Trophoblast cell (in vitro differentiated cells and primary cell): ENCODE results near the gene RHD.
"Not testable (repeated sequence)": the region's sequence is repeated elsewhere in the genome, so short reads cannot be mapped to it uniquely, and the experiment has no call there.

ENCODE experiments used
- DNase-seq, 2 donors: peaks; one replicate each; pipeline ENCODE4 v3.0.0-alpha.2; 2016
- H2AFZ ChIP-seq: 2 replicates; pipeline ENCODE4 v1.6.1; 2013; ENCODE audit warnings: low read length, moderate library complexity, mild to moderate bottlenecking; ENCODE audit not compliant: insufficient read depth, poor library complexity
- H2AK5ac ChIP-seq: 2 replicates; pipeline ENCODE4 v1.6.1; 2013; ENCODE audit warnings: mild to moderate bottlenecking, low read length
- H2BK120ac ChIP-seq: 2 replicates; pipeline ENCODE4 v1.6.1; 2013; ENCODE audit warnings: low read length, mild to moderate bottlenecking, moderate library complexity; ENCODE audit not compliant: insufficient read depth, poor library complexity
- H2BK12ac ChIP-seq: 2 replicates; pipeline ENCODE4 v1.6.1; 2013; ENCODE audit warnings: mild to moderate bottlenecking, low read length, moderate library complexity
- H2BK5ac ChIP-seq: 2 replicates; pipeline ENCODE4 v1.6.1; 2013; ENCODE audit warnings: low read length, low read depth, moderate library complexity, mild to moderate bottlenecking; ENCODE audit not compliant: poor library complexity
- H3K14ac ChIP-seq: 2 replicates; pipeline ENCODE4 v1.6.1; 2013; ENCODE audit warnings: mild to moderate bottlenecking, low read length
- H3K18ac ChIP-seq: 2 replicates; pipeline ENCODE4 v1.6.1; 2013; ENCODE audit warnings: mild to moderate bottlenecking, low read length
- H3K23ac ChIP-seq: 2 replicates; pipeline ENCODE4 v1.6.1; 2013; ENCODE audit warnings: low read length
- H3K27ac ChIP-seq: 2 replicates; pipeline ENCODE4 v1.5.1; 2013; ENCODE audit warnings: low read depth, mild to moderate bottlenecking, inconsistent platforms, low read length, moderate library complexity
- H3K27me3 ChIP-seq: 2 replicates; pipeline ENCODE4 v1.6.1; 2013; ENCODE audit warnings: inconsistent platforms, mild to moderate bottlenecking, low read length, moderate library complexity; ENCODE audit not compliant: insufficient read depth
- H3K36me3 ChIP-seq, 2 experiments: 1 replicate in 1 of 2; 2 replicates in 1 of 2; pipeline ENCODE4 v1.6.1; 2013; ENCODE audit warnings: low read length in 2 of 2, mild to moderate bottlenecking in 2 of 2, moderate library complexity in 1 of 2; ENCODE audit not compliant: insufficient read depth in 2 of 2, control insufficient read depth in 1 of 2
- H3K4ac ChIP-seq: 2 replicates; pipeline ENCODE4 v1.6.1; 2013; ENCODE audit warnings: low read depth, mild to moderate bottlenecking, low read length, moderate library complexity
- H3K4me1 ChIP-seq, 2 experiments: 1 replicate in 1 of 2; 2 replicates in 1 of 2; pipeline ENCODE4 v1.6.1; 2013; ENCODE audit warnings: low read length in 2 of 2, mild to moderate bottlenecking in 2 of 2, moderate library complexity in 1 of 2; ENCODE audit not compliant: insufficient read depth in 2 of 2, control insufficient read depth in 1 of 2
- H3K4me2 ChIP-seq: 2 replicates; pipeline ENCODE4 v1.6.1; 2013; ENCODE audit warnings: inconsistent platforms, mild to moderate bottlenecking, low read length, moderate library complexity
- H3K4me3 ChIP-seq: 2 replicates; pipeline ENCODE4 v1.5.1; 2013; ENCODE audit warnings: mild to moderate bottlenecking, low read depth, low read length, inconsistent platforms
- H3K79me1 ChIP-seq: one replicate; pipeline ENCODE4 v1.6.1; 2013; ENCODE audit warnings: low read length
- H3K79me2 ChIP-seq: 2 replicates; pipeline ENCODE4 v1.6.1; 2013; ENCODE audit warnings: low read length, mild to moderate bottlenecking; ENCODE audit not compliant: control insufficient read depth, insufficient read depth, poor library complexity
- H3K9ac ChIP-seq: 2 replicates; pipeline ENCODE4 v1.6.1; 2013; ENCODE audit warnings: mild to moderate bottlenecking, low read length
- H3K9me3 ChIP-seq: 2 replicates; pipeline ENCODE4 v1.6.1; 2013; ENCODE audit warnings: low read depth, mild to moderate bottlenecking, control low read depth, inconsistent platforms, low read length; ENCODE audit not compliant: insufficient read depth
- H4K12ac ChIP-seq: 2 replicates; pipeline ENCODE4 v1.6.1; 2013; ENCODE audit warnings: low read depth, mild to moderate bottlenecking, low read length, moderate library complexity
- H4K8ac ChIP-seq: 2 replicates; pipeline ENCODE4 v1.6.1; 2013; ENCODE audit warnings: low read depth, mild to moderate bottlenecking, low read length, moderate library complexity
- H4K91ac ChIP-seq: one replicate; pipeline ENCODE4 v1.6.1; 2013; ENCODE audit warnings: low read depth, mild to moderate bottlenecking, low read length, moderate library complexity
- WGBS: extraction: QIAGEN DNeasy Blood & Tissue Kit; methylation state at CpG from one replicate; pipeline ENCODE4 v1.1.7; 2013; ENCODE audit warnings: missing lambda C conversion rate; ENCODE audit not compliant: insufficient read length, insufficient coverage; ENCODE audit errors: extremely low coverage; 5-methylcytosine and 5-hydroxymethylcytosine counted together

RHD gene

DNA sequence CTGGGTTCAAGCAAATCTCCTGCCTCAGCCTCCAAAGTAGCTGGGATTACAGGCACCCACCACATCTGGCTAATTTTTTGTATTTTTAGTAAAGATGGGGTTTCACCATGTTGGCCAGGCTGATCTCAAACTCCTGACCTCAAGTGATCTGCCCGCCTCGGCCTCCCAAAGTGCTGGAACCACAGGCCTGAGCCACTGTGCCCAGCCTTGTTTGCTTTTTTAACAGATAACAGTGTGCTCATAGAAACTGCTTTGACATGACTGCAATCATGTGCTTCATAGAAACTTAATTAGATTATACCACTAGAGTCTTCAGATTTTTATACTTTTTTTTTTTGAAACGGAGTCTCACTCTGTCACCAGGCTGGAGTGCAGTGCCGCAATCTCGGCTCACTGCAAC lies 57.0 kb downstream of the RHD start:
- not testable (repeated sequence) for H3K79me2 ChIP-seq, H2AFZ ChIP-seq, H3K27me3 ChIP-seq, H2BK120ac ChIP-seq, H3K4me1 ChIP-seq, H4K8ac ChIP-seq, H3K18ac ChIP-seq, H2BK5ac ChIP-seq, H3K79me1 ChIP-seq, H3K36me3 ChIP-seq, H3K23ac ChIP-seq, H3K14ac ChIP-seq, DNase-seq, H2BK12ac ChIP-seq, H3K4me2 ChIP-seq, H4K12ac ChIP-seq, H4K91ac ChIP-seq, H3K4ac ChIP-seq, H3K9ac ChIP-seq, H3K4me3 ChIP-seq, H3K27ac ChIP-seq, H3K9me3 ChIP-seq, H2AK5ac ChIP-seq
- no CpG with 5 or more reads among the region's 5 CpGs for WGBS

GRCh38 chr1:25329950-25330349 lies 57.6 kb downstream of the RHD start:
- H3K79me2 ChIP-seq, DNase-seq, H3K4me3 ChIP-seq, H3K23ac ChIP-seq, H4K8ac ChIP-seq, H4K91ac ChIP-seq, H2BK12ac ChIP-seq, H3K4ac ChIP-seq, H4K12ac ChIP-seq, H3K79me1 ChIP-seq, H3K9ac ChIP-seq, H2AFZ ChIP-seq, H3K36me3 ChIP-seq, H3K4me2 ChIP-seq, H2BK5ac ChIP-seq, H3K4me1 ChIP-seq, H3K27me3 ChIP-seq, H3K14ac ChIP-seq, H3K27ac ChIP-seq, H3K9me3 ChIP-seq, H2AK5ac ChIP-seq, H3K18ac ChIP-seq, H2BK120ac ChIP-seq: not testable (repeated sequence)
- no CpG with 5 or more reads among the region's 5 CpGs for WGBS

- DNase-seq, H4K12ac ChIP-seq, H3K4ac ChIP-seq, H4K8ac ChIP-seq, H3K27ac ChIP-seq, H2BK12ac ChIP-seq, H2AFZ ChIP-seq, H3K18ac ChIP-seq, H2BK5ac ChIP-seq, H3K9me3 ChIP-seq, H3K27me3 ChIP-seq, H3K79me1 ChIP-seq, H3K9ac ChIP-seq, H3K36me3 ChIP-seq, H3K23ac ChIP-seq, H3K4me1 ChIP-seq, H3K79me2 ChIP-seq, H2AK5ac ChIP-seq, H2BK120ac ChIP-seq, H4K91ac ChIP-seq: not testable (repeated sequence)
- Histone ChIP-seq H3K14ac (peak overlapping the region; percentile 37), H3K4me3 (peak overlapping the region; percentile 71), H3K4me2 (peak overlapping the region; percentile 83)
- no CpG with 5 or more reads among the region's 29 CpGs for WGBS
These were observed 64.6 kb downstream of the RHD start for GRCh38 chr1:25336922-25337354.

DNA sequence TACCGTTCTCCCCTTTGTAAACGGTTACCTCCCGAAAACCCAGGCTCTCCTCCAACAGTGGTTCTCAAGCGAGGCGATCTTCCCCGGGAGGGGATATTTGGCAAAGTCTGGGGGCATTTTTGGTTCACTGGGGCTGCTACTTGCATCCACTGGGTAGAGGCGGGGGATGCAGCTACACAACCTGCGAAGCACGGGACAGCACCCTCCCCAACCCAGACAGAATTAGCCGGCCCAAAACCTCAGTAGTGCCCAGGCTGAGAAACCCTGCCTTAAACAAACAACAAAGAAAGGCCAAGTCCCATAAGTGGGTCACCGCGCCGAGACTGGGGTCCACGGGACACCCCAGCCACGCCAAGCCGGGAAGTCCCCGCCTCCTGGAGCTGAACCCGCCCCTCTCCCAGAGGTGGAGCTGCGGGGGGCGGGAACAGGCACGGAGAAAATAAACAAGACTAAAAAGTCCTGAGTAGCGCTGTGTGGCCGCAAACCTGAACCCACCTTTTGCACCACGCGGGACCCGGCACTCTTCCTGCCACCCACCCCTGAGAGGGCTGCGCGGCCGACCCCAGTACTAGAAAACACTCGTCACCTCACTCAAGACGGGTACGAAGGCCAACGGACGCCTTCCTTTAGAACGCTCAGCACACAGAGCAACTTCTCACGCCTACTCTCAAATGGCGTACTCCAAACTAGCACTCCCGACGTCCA lies 65.3 kb downstream of the RHD start:
- peak overlapping the region; percentile 89 for H2AFZ ChIP-seq
- not testable (repeated sequence) for H3K27me3 ChIP-seq, H3K4ac ChIP-seq, H2BK120ac ChIP-seq, H3K4me1 ChIP-seq, DNase-seq, H3K36me3 ChIP-seq, H3K79me1 ChIP-seq, H3K23ac ChIP-seq, H3K79me2 ChIP-seq, H3K9me3 ChIP-seq, H3K18ac ChIP-seq, H2BK12ac ChIP-seq, H2AK5ac ChIP-seq
- peak overlapping the region; percentile 81 for H4K12ac ChIP-seq
- WGBS, result no CpG with 5 or more reads among the region's 39 CpGs
- H3K27ac ChIP-seq, result peak overlapping the region; percentile 58
- H3K14ac ChIP-seq, result peak overlapping the region; percentile 70
- peak overlapping the region; percentile 54 for H3K4me2 ChIP-seq
- peak overlapping the region; percentile 74 for H3K9ac ChIP-seq
- peak overlapping the region; percentile 59 for H2BK5ac ChIP-seq
- peak overlapping the region; percentile 92 for H4K8ac ChIP-seq
- peak overlapping the region; percentile 28 for H4K91ac ChIP-seq
- peak overlapping the region; percentile 81 for H3K4me3 ChIP-seq
